Smooth muscle cell (in vitro differentiated cells): Measurements from ENCODE around the gene FBXO48. TPM values are rescaled to one million over a fixed set of nuclear protein-coding genes. Genes with fewer than 3 reads are reported as not detected.
"Not testable (repeated sequence)": the region's sequence is repeated elsewhere in the genome, so short reads cannot be mapped to it uniquely, and the experiment has no call there.

ENCODE experiments used
- DNase-seq: peaks from one replicate; lab custom pipeline; 2025; ENCODE audit not compliant: unreplicated experiment; lab: John Stamatoyannopoulos, UW
- H2AFZ ChIP-seq: fragments of 200-600 bp; sonication (generic); 2 replicates; pipeline ENCODE4 v1.6.0; 2016; ENCODE audit warnings: antibody characterized with exemption, low read depth, mild to moderate bottlenecking
- H3F3A ChIP-seq: fragments of 200-600 bp; sonication (generic); 2 replicates; pipeline ENCODE4 v1.6.0; 2017; ENCODE audit warnings: antibody characterized with exemption, low read depth
- H3K27ac ChIP-seq: fragments of 200-600 bp; sonication (generic); 2 replicates; pipeline ENCODE4 v1.5.1; 2016; ENCODE audit warnings: low read depth, mild to moderate bottlenecking
- H3K27me3 ChIP-seq: fragments of 200-600 bp; sonication (generic); 2 replicates; pipeline ENCODE4 v1.6.1; 2016; ENCODE audit warnings: low read depth, mild to moderate bottlenecking
- H3K36me3 ChIP-seq: fragments of 200-600 bp; sonication (generic); 2 replicates; pipeline ENCODE4 v1.5.1; 2016; ENCODE audit warnings: low read depth
- H3K4me1 ChIP-seq: fragments of 200-600 bp; sonication (generic); 2 replicates; pipeline ENCODE4 v1.5.1; 2016; ENCODE audit warnings: low read depth
- H3K4me2 ChIP-seq: fragments of 200-600 bp; sonication (generic); 2 replicates; pipeline ENCODE4 v1.6.0; 2016; ENCODE audit warnings: mild to moderate bottlenecking
- H3K4me3 ChIP-seq: fragments of 200-600 bp; sonication (generic); 2 replicates; pipeline ENCODE4 v1.5.1; 2016; ENCODE audit warnings: mild to moderate bottlenecking
- H3K79me2 ChIP-seq: fragments of 200-600 bp; sonication (generic); 2 replicates; pipeline ENCODE4 v1.6.0; 2016; ENCODE audit warnings: low read depth, mild to moderate bottlenecking
- H3K9ac ChIP-seq: fragments of 200-600 bp; sonication (generic); 2 replicates; pipeline ENCODE4 v1.6.0; 2016; ENCODE audit warnings: low read depth
- H3K9me3 ChIP-seq: fragments of 200-600 bp; sonication (generic); replicated peaks from 2 replicates; pipeline ENCODE4 v1.5.1; 2016; ENCODE audit warnings: low read depth
- H4K20me1 ChIP-seq: fragments of 200-600 bp; sonication (generic); 2 replicates; pipeline ENCODE4 v1.6.0; 2016; ENCODE audit warnings: low read depth
- CTCF ChIP-seq: fragments of 200-600 bp; sonication (generic); IDR thresholded peaks from 2 replicates; pipeline ENCODE4 v1.5.1; 2017; ENCODE audit warnings: borderline replicate concordance, mild to moderate bottlenecking, antibody characterized with exemption; ENCODE audit not compliant: insufficient read depth, poor library complexity, severe bottlenecking
- WGBS: methylation state at CpG from one replicate; pipeline ENCODE4 v1.1.7; 2016; ENCODE audit warnings: low lambda C conversion rate; 5-methylcytosine and 5-hydroxymethylcytosine counted together
- polyA plus RNA-seq: library from polyadenylated mRNA; unstranded; fragments of >200 nt; fragmentation: Nextera tagmentation; extraction: Ambion mirVana; gene quantifications from 2 replicates; pipeline ENCODE4 v1.2.1, GENCODE V29; 2016
- total RNA-seq: library from RNA; depleted of rRNA; stranded (reverse); fragments of >200 nt; gene quantifications from 2 replicates; pipeline ENCODE4 v1.2.3, GENCODE V29; 2014

Gene FBXO48
- total and polyA plus RNA-seq, 2 experiments from 2014 or later: 0.42 to 0.81 TPM

GRCh38 chr2:68491582-68491981 lies 24.5 kb upstream of the FBXO48 start:
- 100% methylated on average over 1 of the region's 1 CpG for WGBS

GRCh38 chr2:68489282-68489681 lies 22.2 kb upstream of the FBXO48 start:
- Histone ChIP-seq H3K9me3 (no peaks in the 10 kb centered on the region), H3K27ac (no peak overlapping the region), H3K27me3 (no peaks in the 10 kb centered on the region), H3K4me3 (no peak overlapping the region), H3K79me2 (no peaks in the 10 kb centered on the region), H3K9ac (no peak overlapping the region), H3F3A (no peaks in the 10 kb centered on the region), H3K4me1 (no peaks in the 10 kb centered on the region), H4K20me1 (no peaks in the 10 kb centered on the region), H3K36me3 (no peaks in the 10 kb centered on the region), H3K4me2 (no peak overlapping the region), H2AFZ (no peak overlapping the region)
- DNase-seq: no peak
- TF ChIP-seq CTCF: no peak
- WGBS: 100% methylated on average over 1 of the region's 1 CpG

More at GRCh38 chr2:68491582-68491981, 24.5 kb upstream of the FBXO48 start:
- Histone ChIP-seq H3K36me3 (no peaks in the 10 kb centered on the region), H3K4me2 (no peak overlapping the region), H3K4me3 (no peak overlapping the region), H3K79me2 (no peaks in the 10 kb centered on the region), H2AFZ (no peak overlapping the region), H3K27ac (no peak overlapping the region), H3K27me3 (no peaks in the 10 kb centered on the region), H3F3A (no peaks in the 10 kb centered on the region), H4K20me1 (no peaks in the 10 kb centered on the region), H3K4me1 (no peaks in the 10 kb centered on the region), H3K9ac (no peak overlapping the region), H3K9me3 (no peaks in the 10 kb centered on the region)
- no peak for TF ChIP-seq CTCF
- no peak for DNase-seq

GRCh38 chr2:68488605-68489004 lies 21.5 kb upstream of the FBXO48 start:
- H3K4me1 ChIP-seq, H3K27me3 ChIP-seq, H3F3A ChIP-seq, DNase-seq, H4K20me1 ChIP-seq, H3K36me3 ChIP-seq, H2AFZ ChIP-seq, H3K27ac ChIP-seq, H3K9me3 ChIP-seq, H3K9ac ChIP-seq, H3K4me2 ChIP-seq, H3K4me3 ChIP-seq, H3K79me2 ChIP-seq: not testable (repeated sequence)
- WGBS: 90% methylated on average over 1 of the region's 1 CpG

- Histone ChIP-seq H3K27me3 (no peaks in the 10 kb centered on the region), H3F3A (no peaks in the 10 kb centered on the region), H3K79me2 (no peaks in the 10 kb centered on the region), H3K9me3 (no peaks in the 10 kb centered on the region), H4K20me1 (no peaks in the 10 kb centered on the region), H3K9ac (no peak overlapping the region), H3K4me3 (no peak overlapping the region), H3K27ac (no peak overlapping the region), H2AFZ (peak overlapping the region; percentile 27), H3K36me3 (no peaks in the 10 kb centered on the region), H3K4me1 (no peaks in the 10 kb centered on the region), H3K4me2 (peak overlapping the region; percentile 54)
- no peak for DNase-seq
- TF ChIP-seq CTCF: peak; percentile 55
- WGBS: 76% methylated on average over 3 of the region's 3 CpGs
Observed at GRCh38 chr2:68487773-68488355, 20.8 kb upstream of the FBXO48 start.
